Renal cortical epithelial cell (primary cell): ENCODE results near the gene CASR. TPM values are rescaled to one million over a fixed set of nuclear protein-coding genes. Genes with fewer than 3 reads are reported as not detected.

ENCODE experiments used
- DNase-seq: peaks from one replicate; pipeline ENCODE4 v3.0.0-alpha.2; 2011; ENCODE audit warnings: low read depth
- total RNA-seq: library from RNA; depleted of rRNA; stranded (reverse); fragments of >200 nt; gene quantifications from 2 replicates; pipeline ENCODE4 v1.2.3, GENCODE V29; 2014

CASR gene
- total RNA-seq, 1 donor from 2014 or later: 3.2 TPM

DNA sequence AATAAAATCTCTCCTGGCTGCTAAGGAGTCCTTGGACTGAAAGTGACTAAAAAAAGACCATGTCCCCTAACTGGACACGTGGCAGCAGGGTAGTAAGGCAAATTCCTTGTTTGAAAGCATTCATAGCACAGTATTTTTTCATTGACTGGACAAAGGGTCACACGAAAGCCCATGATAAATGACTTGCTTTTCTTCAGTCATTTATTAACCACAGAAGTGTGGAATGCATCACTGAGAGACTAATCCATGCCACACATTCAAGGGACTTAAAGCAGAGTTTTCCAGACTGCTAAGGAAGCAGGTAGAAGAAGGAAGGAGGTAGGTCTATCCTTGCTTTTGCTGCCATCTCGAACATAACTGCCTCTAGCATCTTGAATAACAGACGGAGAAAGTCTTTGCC lies 31.2 kb downstream of the CASR start:
- DNase-seq: peak; percentile 87

DNA sequence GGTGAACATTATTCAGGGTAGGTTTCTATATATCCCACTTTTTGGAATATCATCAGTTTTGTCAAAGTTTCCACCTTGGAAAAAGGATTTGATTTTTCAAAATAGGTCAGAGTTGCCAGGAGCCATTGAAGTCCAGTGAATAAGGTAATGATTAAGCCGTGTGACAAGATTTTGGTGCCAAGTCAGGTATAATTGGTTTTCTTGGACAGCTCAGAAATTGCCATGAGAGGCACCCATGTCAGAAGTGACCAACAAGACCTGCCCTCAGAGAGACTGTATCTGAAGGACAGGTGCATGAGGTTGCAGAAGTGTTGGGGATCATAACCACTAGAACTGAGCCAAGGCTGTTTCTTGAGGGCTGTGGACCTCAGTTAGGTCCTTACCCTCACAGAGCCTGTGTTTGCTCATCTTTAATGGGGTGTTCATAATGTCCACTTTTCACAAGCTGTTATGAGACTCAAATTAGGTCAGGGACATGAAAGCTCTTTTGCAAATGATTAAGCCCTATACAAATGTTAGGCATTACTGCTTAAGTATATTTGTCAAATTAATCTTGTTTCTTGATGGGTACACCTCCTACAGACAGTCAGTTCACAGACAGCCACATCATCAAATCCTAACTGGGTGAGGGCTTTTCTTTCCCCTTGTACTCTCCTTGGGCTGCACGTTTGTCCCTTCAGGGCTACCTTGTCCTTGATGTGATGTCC lies 32.3 kb downstream of the CASR start:
- peak; percentile 47 for DNase-seq

GRCh38 chr3:122217901-122218300 lies 34.4 kb downstream of the CASR start:
- DNase-seq: no peak

DNA sequence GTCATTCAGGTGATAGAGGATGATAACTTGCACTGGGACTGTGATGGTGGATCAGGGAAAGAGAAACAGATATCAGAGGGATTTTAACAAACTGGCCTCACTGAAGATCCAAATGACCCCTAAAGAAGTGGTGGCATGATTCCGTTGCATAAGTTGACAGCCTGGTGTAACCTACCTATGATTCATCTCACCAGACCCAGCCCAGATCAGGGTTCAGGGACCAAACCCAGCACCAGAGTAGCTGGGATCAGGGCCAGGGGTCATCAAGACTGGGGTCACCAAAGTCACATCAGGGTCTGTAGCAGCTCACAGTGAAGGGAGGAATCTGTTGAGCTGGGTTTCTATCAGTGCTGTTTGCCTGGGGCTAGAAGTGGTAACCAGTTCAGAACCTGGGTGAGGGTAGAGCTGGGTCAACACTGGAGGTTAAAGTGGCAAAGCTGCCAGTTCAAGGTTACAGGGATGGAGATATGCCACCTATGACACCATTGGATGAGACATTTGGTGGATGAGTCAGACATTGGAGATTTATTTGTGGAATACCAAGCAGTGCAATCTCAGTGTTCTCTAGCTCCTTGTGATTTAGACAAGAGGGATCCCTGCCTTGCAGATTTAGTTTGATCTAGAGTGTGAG lies 35.9 kb downstream of the CASR start:
- DNase-seq: no peak

GRCh38 chr3:122227036-122227781 lies 43.7 kb downstream of the CASR start:
- no peak for DNase-seq

- DNase-seq: no peak
These were observed 46.7 kb downstream of the CASR start for GRCh38 chr3:122230174-122230573.

- no peak for DNase-seq
These were observed 48.1 kb downstream of the CASR start for GRCh38 chr3:122231465-122232157.

GRCh38 chr3:122232485-122232884 lies 49.0 kb downstream of the CASR start:
- DNase-seq: no peak

- no peak for DNase-seq
These were observed 49.9 kb downstream of the CASR start for GRCh38 chr3:122233101-122233952.

- no peak for DNase-seq
These were observed 50.6 kb downstream of the CASR start for GRCh38 chr3:122234117-122234516.

DNA sequence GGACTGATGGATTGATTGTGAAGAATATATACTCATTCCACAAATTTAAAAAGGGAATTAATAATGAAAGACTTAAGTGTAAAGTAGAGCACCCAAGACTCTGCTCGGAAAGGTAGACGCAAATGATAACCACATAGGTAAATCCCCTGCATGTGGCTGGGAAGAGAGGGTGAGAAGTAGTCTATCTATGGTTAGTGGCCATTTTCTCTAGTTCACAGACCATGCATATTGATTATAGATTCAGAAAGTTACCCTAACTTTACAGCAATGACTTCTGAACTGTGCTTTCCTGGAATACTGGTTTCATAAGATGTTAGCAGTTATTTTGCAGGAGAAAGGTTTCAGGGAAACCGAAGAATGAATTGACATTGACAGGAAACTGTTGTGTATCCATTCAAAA lies 51.7 kb downstream of the CASR start:
- DNase-seq: no peak

DNA sequence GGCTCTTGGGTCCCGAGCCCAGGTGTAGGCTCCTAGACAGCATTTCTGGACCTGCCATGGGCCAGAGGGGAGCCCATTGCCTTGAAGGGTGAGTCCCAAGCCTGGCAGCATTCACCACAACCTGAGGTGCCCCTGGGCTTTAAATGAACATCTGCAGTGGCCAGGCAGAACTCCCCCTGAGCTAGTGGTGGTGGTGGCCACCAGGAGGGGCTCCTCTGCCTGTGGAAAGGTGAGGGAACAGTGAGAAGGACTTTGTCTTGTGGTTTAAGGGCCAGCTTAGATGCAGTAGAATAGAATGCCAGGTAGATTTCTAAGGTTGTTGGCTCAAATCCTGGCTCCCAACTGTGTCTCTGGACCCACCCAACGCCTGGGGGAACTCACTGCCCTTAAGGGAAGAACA lies 55.6 kb downstream of the CASR start:
- DNase-seq: no peak

DNA sequence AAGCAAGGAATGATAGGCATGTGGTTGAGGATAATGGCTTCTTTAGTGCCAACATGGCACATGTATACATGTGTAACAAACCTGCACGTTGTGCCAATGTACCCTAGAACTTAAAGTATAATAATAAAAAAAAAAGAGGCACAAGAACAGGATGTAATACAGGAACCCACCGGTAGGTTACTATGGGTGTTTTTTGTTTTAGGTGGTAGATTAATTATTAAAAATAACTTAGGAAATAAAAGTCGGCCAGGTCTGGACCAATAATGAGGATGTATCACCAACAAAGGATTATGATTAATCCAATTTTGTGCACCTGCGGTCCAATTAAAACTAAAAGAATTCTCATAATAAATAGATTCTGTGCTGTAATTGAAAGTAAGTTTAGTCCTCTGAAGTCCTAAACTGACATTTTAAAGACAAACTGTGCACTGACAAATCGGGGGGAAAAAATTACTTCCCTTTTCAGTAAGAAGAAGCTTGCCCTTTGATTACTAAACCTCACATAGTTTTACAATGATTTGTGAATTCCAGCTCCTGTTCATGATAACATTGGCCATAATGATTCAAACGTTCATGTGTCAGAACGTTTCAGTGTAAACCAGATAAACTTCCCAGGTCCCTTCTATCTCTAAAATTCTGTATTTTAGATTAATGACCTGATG lies 62.2 kb downstream of the CASR start:
- DNase-seq: peak; percentile 71

GRCh38 chr3:122246199-122246598 lies 62.7 kb downstream of the CASR start:
- DNase-seq: no peak

DNA sequence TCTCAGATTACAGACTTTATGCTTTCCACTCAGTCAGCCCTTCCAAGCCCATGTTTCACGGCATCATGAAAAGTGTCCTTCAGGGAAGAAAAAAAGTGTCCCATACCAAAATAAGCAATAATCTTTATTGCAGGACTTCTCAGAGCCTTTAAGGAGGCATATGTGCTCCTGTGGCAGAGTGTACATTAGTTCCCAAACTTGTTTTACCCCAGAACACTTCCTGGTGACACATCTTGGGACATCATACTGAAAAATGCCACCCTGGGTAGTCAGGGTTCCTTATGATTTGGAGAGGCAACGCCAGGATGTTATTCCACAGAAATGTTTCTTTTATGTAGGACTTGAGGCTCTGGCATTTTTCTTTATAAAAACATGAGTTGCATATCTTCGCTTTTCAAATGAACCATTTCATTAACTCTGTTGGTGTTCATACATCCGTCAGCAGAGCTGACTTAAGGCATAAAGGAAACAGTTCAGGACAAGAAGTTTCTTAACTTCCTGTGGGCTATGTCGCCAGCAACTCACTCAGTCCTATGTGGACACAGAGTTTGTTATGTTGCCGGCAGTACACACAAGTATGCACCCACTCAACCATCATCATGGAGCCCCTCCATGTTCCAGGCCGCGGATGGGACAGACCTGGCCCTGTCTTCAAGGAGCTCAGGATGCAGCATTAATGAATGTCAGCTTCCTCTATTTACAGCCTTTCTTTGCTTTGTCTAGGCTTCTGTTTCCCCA lies 63.8 kb downstream of the CASR start:
- DNase-seq: peak; percentile 73

- peak; percentile 96 for DNase-seq
These were observed 64.3 kb downstream of the CASR start for GRCh38 chr3:122247825-122248185.

- DNase-seq: no peak
These were observed 68.0 kb downstream of the CASR start for GRCh38 chr3:122251428-122251827.

DNA sequence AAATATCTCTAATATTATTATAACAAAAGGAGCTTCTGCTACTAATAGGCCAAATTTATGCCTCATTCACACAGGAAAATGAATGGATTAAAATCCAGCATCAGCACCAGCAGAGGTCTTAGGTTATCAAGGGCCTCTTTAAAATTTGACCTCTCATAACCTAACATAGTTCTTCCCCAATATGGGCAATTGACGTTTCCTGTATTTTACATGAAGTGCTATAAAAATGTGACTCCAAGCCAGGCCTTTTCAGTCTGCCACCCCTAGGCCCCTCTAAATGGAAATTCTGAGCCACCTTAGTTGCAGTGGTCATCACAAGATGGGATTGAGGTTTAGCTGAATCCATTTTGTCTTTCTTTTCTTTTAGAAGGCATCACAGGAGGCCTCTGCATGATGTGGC lies 70.1 kb downstream of the CASR start:
- DNase-seq: no peak

DNA sequence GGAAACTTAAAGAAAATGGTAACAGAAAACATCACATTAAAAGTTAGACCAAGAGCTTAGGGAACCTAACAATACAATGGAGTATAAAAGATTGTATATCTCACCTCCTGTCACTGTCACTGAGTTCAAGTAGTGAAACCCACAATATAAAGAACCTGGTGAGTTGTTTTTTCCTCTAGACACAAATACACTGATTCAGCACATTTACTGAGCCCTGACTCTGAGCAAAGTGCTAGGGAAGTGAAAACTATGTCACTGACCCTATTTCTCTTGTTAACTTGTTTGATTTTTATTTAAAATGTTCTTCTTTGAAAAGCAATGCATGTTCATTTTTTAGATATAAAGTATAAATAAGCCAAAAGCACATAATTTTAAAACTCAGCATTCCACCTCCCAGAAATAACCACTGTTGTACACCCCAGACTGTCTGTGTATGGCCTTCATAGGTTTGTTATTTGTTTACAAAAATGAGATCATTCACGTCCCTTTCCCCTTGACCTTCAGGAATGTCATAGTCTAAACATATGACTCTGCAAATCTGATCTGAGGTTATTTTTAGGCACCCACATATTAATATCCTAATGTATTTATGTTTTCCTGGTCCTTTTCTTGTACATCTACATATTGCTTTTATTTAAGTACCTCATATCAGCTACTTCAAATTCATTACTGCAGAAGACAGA lies 72.4 kb downstream of the CASR start:
- no peak for DNase-seq
